ENCODE data around the gene AP2A2.

Gene AP2A2

DNA sequence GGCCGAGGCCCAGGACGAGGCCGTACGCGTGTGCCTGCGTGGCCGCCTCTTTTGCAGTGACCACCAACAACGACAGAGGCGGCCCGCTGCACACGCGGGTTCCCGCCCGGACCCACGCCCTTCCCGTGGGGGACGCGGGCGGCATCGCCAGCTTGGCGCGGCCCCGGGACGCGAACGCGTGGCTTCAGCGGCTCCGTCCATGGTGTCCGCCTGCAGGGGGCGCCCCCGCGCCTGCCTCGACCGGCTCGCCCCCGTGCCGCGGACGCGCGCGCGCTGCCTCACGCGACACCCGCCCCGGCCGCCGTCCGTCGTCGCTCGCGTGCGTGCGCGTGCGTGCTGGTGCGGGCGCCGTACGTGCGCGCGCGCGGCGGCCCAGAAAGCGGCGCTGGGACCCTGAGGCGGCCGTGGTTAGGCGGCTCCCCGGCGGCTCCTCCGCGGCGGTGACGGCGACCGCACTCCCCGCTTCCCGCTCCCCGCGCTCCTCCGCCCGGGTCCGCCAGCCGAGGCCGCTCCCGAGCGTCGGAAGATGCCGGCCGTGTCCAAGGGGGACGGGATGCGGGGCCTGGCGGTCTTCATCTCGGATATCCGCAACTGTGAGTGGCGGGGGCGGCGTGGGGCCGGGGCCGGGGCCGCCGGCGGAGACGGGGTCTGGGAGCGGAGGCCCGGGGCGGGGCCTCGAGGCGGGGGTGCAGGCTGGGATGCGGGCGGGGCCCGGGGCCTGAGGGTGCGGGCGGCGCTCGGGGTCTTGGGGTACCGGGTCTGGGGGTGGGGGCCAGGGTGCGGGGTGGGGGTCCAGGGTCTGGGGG, at the start of gene AP2A2:
Gene AP2A2, plus strand, starts transcription at position 375 of the 806 bp plus-strand sequence. Its CDS starts 152 bp downstream, at position 527.
- DNase-seq: peak; percentile 36

DNA sequence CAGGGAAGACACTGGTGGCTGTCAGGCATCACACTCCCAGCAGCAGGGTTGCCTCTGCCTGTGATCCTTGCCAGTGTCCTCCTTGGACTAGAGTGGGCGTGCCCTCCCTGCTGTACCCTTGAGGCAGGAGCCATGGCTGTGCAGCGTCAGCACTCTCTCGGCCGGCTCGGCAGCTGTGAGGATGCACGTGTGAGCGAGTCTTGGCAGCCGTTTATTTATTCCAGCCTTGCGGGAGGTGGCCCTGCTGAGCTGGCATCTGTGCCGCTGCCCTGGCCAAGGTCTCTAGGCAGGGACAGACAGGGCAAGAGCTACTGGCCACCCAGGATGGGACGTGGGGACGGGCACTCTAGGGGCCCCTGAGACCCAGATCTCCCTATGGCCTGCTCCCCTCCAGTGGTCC, 49.1 kb upstream of the AP2A2 start:
- DNase-seq: peak; percentile 21

DNA sequence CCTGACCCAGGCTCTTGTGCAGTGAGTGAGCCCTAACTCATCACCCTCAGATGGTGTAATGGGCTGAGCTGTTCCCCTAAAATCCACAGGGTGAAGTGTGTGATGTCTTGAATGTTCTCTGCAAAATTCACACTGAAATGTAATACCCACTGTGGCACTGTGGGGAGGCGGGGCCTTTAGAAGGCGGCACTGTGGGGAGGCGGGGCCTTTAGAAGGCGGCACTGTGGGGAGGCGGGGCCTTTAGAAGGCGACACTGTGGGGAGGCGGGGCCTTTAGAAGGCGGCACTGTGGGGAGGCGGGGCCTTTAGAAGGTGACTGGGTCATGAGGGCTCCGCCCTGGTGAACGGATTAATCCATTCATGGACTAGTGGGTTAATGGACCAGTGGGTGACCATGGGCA, 48.1 kb upstream of the AP2A2 start:
- no peak for DNase-seq

DNA sequence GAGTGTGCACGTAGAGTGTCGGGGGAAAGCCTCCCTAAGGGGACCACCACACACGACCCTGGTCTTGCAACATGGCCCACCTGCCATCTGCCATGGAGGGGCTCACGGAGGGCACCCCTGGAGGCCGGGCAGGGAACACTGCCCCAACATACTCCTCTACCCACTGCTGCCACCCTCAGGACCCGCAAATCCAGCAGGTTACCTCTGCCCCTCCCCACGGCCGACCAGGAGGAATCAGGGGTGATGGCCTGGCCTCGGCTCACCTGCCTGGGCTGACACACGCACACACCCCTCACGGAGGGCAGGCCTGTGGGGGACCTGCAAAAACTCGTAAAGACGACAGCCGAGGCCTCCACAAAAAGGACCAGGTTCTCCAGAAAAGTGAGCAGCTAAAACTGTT, 45.2 kb upstream of the AP2A2 start:
- DNase-seq: no peak

DNA sequence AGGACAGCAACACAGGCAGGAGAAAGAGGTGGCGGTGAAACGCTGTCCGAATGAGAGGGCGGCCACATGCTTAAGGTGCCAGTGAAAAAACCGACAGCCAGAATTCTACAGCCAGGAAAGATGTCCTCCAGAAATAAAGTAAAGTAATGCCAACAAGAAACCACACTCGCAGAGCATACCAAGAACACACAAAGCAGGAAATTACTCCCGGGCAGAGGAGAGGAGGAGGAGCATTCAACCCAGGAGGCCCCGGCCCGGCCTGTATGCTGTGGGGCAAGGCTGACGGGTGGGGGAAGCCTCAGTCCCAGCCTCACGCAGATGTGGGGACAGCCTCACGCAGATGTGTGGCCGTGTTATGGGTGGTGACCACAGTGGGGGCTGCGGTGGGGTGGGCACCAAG, 43.1 kb upstream of the AP2A2 start:
- no peak for DNase-seq

DNA sequence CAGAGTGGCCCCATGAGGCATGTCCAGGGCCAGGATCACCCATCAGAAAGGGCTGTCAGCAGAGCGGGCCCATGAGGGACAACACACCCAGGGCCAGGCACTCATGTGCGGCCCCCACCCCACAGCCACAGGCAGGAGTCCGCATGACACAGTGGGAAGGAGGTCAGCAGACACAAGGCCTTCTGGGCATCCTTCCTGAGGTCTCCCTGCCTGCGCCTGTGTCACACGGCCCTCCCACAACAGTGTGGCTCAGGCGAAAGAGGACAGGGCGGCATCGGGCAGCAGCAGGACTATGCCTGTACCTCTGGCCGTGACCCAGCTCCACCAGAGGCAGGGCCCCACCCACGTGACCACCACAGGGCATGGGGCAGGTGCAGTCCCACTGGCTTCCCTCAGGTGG, 42.1 kb upstream of the AP2A2 start:
- DNase-seq: no peak

DNA sequence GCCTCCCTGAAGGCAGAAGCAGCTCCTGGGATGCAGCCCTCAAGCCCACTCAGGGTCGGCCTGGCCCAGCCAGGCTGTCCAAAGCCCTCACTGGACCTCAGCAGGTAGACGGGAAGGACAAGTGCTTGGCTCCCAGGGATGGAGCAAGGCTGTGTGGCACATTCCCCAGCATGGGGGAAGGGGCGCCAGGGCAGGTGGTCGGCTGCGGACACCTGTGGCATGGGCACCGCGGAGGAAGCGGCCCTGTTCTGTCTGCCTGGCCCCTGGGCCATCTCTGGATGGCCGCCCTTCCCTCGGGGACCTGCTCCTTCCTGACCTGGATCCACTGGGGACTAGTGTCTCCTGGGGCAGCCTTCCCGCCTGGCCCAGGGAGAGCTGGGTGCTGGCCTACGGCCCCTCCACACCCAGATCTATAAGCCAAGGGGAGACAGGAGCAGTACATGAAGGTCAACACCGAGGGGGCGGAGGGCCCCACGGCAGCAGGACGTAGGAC, 41.0 kb upstream of the AP2A2 start:
- DNase-seq: no peak

DNA sequence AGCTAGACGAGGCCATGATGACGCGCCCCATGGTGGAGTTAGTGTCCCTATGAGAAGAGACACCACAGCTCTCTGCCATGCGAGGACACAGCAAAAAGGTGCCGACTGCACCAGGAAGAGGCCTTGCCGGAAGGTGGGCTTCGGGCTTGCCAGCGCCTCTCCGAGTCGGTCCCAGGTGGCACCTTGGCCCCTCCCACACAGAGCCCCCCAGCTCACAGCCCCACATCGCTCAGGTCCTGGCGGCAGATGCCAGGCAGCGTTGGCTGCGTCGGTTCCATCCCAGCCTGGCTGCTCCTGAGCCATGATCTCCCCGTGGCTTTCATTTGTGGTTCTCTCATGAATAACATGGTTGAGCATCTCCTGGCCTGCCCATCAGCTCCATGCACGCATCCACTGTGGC, 39.1 kb upstream of the AP2A2 start:
- DNase-seq: no peak

DNA sequence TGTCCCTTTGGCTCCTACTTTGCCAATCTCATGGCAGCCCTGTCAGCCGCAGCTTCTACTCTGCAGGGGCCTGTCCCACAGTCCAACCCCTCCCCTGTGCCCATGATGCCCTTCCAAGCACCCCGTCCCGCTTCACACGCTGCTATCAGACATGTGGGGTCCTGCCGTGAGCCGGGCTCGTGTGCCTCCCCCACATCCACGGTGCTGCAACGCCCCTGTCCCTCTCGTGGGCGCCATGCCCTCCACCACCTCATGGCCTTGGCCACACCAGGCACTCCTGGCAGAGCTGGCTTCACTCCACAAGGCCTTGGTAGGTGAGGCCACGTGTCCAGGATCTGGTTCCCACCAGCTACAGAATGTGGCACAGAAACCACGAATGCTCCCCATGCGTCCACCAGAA, 38.1 kb upstream of the AP2A2 start:
- DNase-seq: no peak

DNA sequence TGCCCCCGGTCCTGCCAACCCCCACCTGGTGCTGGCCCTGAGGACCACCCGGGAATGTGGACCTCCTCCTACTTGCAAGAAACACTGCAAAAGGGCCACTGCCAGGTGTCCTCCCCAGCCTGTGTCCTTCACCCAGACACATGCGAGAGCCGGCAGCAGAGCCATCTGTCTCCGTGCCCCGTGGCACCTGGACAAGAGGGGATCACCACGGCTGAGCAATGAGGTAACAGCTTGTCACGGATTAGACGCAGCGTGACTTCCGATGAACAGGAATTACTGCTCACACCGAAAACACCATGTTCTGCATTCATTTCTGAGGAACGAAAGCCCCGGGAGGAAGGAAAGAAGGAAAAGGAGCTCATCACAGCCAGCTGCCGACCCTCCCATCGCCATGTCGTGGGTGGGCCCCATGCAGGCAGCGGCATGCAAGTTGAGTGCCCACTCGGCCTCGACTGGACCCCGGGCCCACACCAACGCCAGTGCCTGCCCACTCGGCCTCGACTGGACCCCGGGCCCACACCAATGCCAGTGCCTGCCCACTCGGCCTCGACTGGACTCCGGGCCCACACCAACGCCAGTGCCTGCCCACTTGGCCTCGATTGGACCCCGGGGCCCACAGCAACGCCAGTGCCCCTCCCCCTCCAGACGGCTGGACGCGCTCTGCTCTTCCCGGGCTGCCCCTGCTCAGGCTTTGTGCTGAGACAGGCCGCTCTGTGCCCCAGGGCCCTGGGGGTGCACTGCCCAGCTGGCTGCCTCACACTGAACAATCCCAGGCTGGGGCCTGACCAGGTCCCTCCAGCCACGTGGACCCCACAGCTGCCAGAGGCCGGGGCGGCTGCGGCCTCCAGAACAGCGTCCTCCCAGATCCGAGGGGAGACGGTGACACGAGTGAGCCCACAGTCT, 37.1 kb upstream of the AP2A2 start:
- DNase-seq: no peak

DNA sequence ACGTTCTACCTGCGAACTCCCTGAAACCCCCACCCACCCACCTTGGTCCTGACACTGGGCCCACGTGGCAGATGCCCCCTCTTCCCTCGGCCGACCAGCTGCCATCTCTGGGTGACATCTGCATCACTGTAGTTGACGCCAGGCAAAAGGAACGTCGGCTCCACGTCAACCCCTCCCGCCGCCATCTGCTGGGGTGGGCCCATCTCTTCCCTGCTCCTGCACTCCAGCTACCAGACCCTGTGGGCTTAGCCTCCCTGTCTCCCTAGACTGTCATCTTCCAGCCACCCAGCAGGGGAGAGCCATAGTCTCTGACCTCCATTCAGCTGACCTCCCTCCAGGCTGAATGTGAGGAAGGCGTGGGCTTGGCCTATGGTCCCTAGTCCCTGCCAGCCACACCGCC, 36.4 kb upstream of the AP2A2 start:
- DNase-seq: no peak

DNA sequence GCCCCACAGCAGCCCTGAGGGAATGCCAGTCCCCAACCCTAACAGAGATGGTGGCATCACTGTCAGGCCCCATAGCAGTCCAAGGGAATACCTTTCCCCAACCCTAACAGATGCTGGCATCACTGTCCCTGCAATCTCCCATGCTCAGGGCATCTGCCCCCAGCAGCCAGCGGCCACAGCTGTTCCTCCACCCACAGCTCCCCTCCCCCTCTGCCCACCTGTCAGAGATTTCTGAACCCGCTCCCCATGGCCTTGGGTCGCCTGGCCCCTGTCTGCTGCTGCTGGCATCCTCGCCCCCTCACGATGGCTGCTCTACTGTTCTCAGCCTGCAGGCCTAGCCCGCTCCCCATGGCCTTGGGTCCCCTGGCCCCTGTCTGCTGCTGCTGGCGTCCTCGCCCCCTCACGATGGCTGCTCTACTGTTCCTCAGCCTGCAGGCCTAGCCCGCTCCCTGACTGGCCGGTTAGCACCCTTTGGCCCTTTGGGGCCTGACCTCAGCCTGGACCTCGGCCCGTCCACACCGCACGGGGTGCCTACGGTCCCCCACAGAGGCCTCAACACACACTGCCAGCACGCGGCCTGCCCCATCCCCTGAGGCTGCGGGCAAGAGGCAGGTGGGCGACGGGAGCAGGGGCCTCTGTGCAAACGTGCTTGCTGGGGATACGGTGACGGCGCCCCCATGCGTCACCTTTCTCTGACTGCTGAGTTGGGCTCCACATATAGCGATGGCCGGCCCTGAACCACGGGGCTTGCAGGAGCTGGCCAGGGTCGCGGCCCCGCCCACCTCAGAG, 35.8 kb upstream of the AP2A2 start:
- no peak for DNase-seq

DNA sequence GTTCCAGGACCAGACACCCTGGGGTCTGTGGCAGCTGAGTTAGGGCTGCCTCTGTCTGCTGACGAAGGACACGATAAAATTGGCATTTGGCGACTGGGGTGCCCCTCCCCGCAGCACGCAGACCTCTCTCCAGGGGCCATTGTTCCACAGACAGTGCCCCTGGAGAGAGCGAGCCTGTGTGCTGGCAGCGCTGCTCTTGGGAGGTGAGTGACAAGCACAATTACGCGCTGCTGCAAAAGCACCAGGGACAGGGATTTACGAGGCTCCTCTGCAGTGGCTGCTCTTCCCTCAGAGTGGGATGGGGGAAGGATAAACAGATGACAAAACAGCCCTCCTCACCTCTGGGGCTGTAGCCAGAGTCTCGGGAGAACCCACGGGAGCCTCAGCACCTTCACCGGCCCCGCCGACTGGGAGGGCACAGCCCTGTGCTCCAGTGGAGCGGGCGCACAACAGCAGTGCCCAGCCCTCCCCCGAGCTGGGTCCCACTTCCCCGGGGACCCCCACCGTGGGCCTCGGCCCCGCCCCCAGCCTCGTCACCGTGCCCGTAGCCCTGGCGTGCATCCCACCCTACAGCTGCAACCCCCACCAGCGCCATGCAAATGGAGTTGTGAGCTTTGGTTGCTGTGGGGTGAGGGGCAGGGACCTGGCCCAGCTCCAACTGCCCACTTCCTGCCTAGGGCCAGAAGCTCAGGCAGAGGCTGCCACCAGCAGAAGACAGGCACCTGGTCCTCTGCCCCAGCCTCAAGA, 34.7 kb upstream of the AP2A2 start:
- DNase-seq: peak; percentile 29

DNA sequence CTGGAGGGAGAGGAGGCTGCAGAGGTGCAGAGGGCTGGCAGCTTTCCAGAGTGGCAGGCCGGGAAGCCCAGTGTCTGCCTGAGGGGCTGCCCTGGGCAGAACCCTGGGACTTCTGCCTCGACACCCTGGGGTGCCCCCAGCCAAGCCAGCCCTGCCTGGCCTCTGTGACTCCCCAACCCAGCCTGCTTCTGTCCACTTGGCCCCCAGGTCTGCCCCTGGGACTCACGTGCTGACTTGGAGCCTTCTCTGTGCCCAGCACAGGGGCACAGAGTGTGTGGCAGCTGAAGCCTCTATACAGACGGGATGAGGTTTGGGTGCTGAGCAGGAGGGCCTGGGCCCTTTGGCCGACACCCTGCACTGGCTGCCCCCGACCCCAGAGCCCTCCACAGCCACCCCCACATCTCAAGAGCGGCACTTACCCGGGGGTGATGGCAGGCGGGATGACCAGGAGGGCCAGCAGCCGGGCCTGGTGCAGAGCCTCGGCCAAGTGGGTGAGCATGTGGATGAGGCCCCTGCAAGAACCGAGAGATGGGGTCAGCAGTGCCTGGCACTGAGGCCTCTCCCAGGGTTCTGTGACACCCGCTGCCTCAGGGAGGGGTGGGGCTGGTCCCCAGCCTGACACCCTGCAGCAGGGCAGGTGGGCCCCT, 32.5 kb upstream of the AP2A2 start:
- DNase-seq: no peak

DNA sequence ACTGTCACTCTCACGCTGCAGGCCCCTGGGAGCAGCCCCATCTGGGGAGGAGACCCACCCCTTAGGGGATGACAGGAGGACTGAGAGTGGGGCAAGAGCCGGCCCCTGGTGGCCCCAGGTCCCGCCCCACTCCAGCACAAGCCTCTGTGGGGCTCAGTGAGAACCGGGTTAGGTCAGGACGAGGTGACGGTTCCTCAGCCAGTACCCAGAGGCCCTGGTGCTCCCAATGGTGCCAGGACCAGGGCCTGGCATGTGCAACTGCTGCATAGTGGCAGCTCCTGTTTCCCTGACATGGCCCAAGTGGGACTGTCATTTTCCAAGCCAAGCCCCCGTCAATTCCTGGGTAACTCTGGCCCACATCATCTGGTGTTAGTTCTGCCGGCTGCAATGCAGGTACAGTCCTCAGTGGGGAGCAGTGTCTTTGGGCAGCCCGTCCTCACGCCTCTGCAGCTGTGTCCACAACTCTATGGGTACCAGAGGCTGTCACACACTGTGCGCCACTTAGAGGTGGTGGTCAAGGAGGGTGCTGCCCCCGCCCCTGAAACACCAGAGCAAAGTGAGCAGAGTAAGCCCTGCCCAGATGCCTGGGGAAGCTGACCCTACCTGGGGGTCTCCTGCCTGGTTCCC, 31.0 kb upstream of the AP2A2 start:
- no peak for DNase-seq

DNA sequence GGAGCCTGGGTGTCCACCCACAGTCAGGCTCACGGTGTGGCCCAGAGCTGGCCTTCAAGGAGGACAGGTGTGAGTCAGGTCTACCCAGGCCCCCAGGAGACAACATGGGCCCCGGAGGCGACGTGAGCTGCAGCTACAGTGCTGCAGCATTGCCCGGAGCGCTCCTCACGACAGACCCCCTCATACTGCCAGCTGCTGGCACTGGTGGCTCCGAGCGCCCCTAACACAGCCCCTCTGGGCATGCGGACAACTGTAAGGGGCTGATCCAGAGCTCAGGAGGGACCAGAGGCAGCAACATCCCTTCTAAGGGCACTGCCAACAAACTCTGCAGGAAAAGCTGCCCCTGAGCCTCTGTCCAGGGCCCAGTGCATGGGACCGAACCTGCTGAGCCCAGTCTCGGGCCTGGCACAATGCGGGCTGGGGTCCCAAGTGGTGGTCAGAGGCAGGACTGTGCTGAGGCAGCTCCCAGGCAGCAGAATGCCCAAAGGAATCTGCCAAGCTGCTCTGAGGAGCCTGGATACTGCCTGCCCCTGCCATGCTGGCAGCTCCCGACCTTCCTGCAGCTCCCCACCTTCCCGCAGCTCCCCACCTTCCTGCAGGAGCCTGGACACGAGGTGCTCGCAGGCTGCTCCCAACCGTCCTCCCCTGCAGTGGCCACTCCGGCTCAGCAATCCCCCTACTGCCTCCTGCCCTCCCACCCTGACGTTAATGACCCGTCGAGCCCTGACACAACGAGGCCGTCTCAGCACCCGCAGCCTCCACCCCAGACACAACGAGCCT, 30.1 kb upstream of the AP2A2 start:
- no peak for DNase-seq

DNA sequence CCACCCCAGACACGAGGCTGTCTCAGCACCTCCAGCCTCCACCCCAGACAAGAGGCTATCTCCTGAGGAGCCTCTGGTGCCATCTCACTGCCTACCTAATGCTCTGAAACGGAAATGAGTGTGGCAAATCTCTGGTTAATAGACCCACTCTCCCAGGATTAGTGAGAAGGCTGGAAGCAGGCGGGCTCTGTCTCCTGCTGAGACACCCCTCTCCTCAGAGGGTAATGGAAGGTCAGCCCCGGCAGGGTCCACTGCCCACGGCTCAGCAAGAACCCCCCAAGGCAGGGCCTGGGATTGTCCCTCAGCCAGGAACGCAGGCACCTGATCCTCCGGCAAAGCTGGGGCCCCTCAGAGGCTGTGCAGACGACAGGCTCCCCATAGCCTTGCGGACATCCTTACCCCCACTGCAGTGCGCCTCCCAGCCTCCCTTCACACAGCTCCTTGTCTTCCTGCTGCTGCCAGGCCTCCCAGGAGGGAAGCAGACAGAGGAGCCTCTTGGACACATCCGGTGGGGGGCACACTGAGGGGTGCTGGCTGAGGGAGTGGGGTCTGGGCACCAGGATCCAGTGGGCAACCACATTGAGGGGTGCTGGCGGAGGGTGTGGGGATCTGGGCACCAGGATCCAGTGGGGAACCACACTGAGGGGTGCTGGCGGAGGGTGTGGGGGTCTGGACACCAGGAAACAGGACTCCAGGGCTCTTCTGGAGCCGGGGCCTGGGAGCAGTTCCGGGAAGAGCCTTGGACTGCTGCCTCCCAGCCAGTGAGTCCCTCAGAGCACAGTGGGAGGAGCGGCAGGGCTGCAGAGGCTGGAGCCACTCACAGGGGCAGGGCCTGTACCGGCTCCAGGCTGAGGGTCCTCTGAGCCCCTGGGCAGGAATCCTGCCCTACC, 28.2 kb upstream of the AP2A2 start:
- no peak for DNase-seq

DNA sequence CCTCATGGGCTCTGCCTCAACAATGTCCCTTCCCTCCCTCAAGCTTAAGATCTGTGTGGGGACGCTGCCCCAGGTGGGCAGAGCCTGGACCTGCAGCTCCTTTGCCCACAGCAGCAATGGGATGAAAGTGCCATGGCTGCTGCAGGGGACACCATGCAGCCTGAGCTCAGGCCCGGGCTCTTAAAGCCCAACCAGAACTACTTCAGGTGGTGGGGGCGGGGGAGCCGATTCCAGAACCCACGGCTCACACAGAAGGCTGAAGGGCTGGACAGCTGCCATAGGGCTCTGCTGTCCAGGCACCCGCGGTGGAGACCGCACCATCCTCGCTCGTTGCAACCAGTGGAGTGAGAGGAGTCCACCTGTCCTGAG, 27.5 kb upstream of the AP2A2 start:
- no peak for DNase-seq

DNA sequence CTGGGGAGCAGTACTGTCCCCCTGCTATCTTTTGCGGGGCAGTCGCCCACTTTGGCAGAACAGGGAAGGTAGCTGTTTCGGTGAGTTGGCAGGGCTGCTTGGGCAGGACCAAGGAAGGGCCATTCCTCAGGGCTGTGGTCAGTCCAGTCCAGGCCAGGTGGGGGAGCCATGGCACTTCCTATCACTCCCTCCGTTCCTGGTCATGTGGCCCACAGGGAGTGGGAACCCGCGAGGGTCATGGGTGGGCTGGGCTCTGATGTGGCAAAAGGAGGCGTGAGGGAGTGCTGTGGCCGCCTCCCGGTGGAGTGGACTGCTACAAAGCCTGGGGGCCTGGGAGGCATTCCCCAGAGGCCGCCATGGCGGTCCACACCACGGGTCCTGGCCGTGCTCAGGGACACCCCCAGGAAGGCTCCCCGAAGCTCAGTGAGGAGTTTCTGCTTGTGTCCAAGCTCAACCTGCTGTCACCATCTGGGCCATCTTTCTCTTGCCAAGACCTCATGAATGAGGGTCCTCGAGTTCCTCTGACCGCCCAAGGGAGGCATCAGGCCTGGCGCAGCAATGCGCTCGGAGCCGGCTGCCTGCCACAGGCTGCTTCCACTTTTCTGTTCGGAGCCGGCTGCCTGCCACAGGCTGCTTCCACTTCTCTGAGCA, 27.0 kb upstream of the AP2A2 start:
- DNase-seq: no peak
